ENCODE measurements around the gene RASIP1.

RASIP1 gene

GRCh38 chr19:48750771-48751504 is 10.5 kb upstream of the RASIP1 start:
- Histone ChIP-seq H3K9ac (ENCODE audit: low read length) (no peak overlapping the region), H3K4me1 (ENCODE audit: control insufficient read depth, insufficient read depth, low read length) (no peaks in the 10 kb centered on the region), H3K4me3 (ENCODE audit: low read length) (no peak overlapping the region), H3K27ac (ENCODE audit: low read depth, low read length) (no peak overlapping the region), H3K36me3 (ENCODE audit: control insufficient read depth, insufficient read depth, low read length) (no peaks in the 10 kb centered on the region), H3K27me3 (ENCODE audit: control insufficient read depth, insufficient read depth, low read length) (peaks cover 12% of the 10 kb centered on the region)

- H3K27me3 ChIP-seq (ENCODE audit: control insufficient read depth, insufficient read depth, low read length): peaks cover 12% of the 10 kb centered on the region
- no peak overlapping the region for H3K27ac ChIP-seq (ENCODE audit: low read depth, low read length)
- H3K36me3 ChIP-seq (ENCODE audit: control insufficient read depth, insufficient read depth, low read length): no peaks in the 10 kb centered on the region
- no peak overlapping the region for H3K9ac ChIP-seq (ENCODE audit: low read length)
- H3K4me3 ChIP-seq (ENCODE audit: low read length): no peak overlapping the region
- H3K4me1 ChIP-seq (ENCODE audit: control insufficient read depth, insufficient read depth, low read length): no peaks in the 10 kb centered on the region
Measured at GRCh38 chr19:48750351-48750750, 9.9 kb upstream of the RASIP1 start.

GRCh38 chr19:48749571-48750198 is 9.3 kb upstream of the RASIP1 start:
- H3K4me3 ChIP-seq (ENCODE audit: low read length): no peak overlapping the region
- no peaks in the 10 kb centered on the region for H3K4me1 ChIP-seq (ENCODE audit: control insufficient read depth, insufficient read depth, low read length)
- no peak overlapping the region for H3K27ac ChIP-seq (ENCODE audit: low read depth, low read length)
- no peaks in the 10 kb centered on the region for H3K36me3 ChIP-seq (ENCODE audit: control insufficient read depth, insufficient read depth, low read length)
- no peak overlapping the region for H3K9ac ChIP-seq (ENCODE audit: low read length)
- H3K27me3 ChIP-seq (ENCODE audit: control insufficient read depth, insufficient read depth, low read length): peaks cover 12% of the 10 kb centered on the region

GRCh38 chr19:48746738-48747575 is 6.5 kb upstream of the RASIP1 start, which contains the start of gene IZUMO1:
IZUMO1 (minus strand) TSS chr19:48746909; CDS start chr19:48745859, 1,050 bp downstream.
- H3K4me3 ChIP-seq (ENCODE audit: low read length): peak within 1 kb of the TSS; percentile 32
- H3K27ac ChIP-seq (ENCODE audit: low read depth, low read length): no peak within 1 kb of the TSS

GRCh38 chr19:48746110-48746509 is 5.7 kb upstream of the RASIP1 start:
- H3K4me3 ChIP-seq (ENCODE audit: low read length): no peak overlapping the region
- no peak overlapping the region for H3K27ac ChIP-seq (ENCODE audit: low read depth, low read length)
- H3K27me3 ChIP-seq (ENCODE audit: control insufficient read depth, insufficient read depth, low read length): peaks cover 7% of the 10 kb centered on the region
- H3K36me3 ChIP-seq (ENCODE audit: control insufficient read depth, insufficient read depth, low read length): no peaks in the 10 kb centered on the region
- H3K9ac ChIP-seq (ENCODE audit: low read length): no peak overlapping the region
- no peaks in the 10 kb centered on the region for H3K4me1 ChIP-seq (ENCODE audit: control insufficient read depth, insufficient read depth, low read length)

More at GRCh38 chr19:48746738-48747575, 6.5 kb upstream of the RASIP1 start, which contains the start of gene IZUMO1:
- Histone ChIP-seq H3K4me1 (ENCODE audit: control insufficient read depth, insufficient read depth, low read length) (no peaks in the 10 kb centered on the region), H3K36me3 (ENCODE audit: control insufficient read depth, insufficient read depth, low read length) (no peaks in the 10 kb centered on the region), H3K9ac (ENCODE audit: low read length) (no peak within 1 kb of the TSS), H3K27me3 (ENCODE audit: control insufficient read depth, insufficient read depth, low read length) (peaks cover 8% of the 10 kb centered on the region)

- Histone ChIP-seq H3K27me3 (ENCODE audit: control insufficient read depth, insufficient read depth, low read length) (peaks cover 2% of the 10 kb centered on the region), H3K36me3 (ENCODE audit: control insufficient read depth, insufficient read depth, low read length) (no peaks in the 10 kb centered on the region)
Measured at GRCh38 chr19:48745208-48745995, 5.0 kb upstream of the RASIP1 start.

GRCh38 chr19:48742096-48742495 is 1.7 kb upstream of the RASIP1 start:
- Histone ChIP-seq H3K36me3 (ENCODE audit: control insufficient read depth, insufficient read depth, low read length) (no peaks in the 10 kb centered on the region), H3K9ac (ENCODE audit: low read length) (no peak overlapping the region), H3K27ac (ENCODE audit: low read depth, low read length) (no peak overlapping the region), H3K4me1 (ENCODE audit: control insufficient read depth, insufficient read depth, low read length) (no peaks in the 10 kb centered on the region), H3K4me3 (ENCODE audit: low read length) (no peak overlapping the region), H3K27me3 (ENCODE audit: control insufficient read depth, insufficient read depth, low read length) (peaks cover 2% of the 10 kb centered on the region)

More at GRCh38 chr19:48745208-48745995, 5.0 kb upstream of the RASIP1 start:
- Histone ChIP-seq H3K4me3 (ENCODE audit: low read length) (no peak overlapping the region), H3K27ac (ENCODE audit: low read depth, low read length) (no peak overlapping the region), H3K9ac (ENCODE audit: low read length) (no peak overlapping the region), H3K4me1 (ENCODE audit: control insufficient read depth, insufficient read depth, low read length) (no peaks in the 10 kb centered on the region)

GRCh38 chr19:48741129-48741999 is 954 bp upstream of the RASIP1 start:
- no peak overlapping the region for H3K9ac ChIP-seq (ENCODE audit: low read length)
- H3K4me3 ChIP-seq (ENCODE audit: low read length): no peak overlapping the region
- no peaks in the 10 kb centered on the region for H3K36me3 ChIP-seq (ENCODE audit: control insufficient read depth, insufficient read depth, low read length)
- no peaks in the 10 kb centered on the region for H3K4me1 ChIP-seq (ENCODE audit: control insufficient read depth, insufficient read depth, low read length)
- H3K27me3 ChIP-seq (ENCODE audit: control insufficient read depth, insufficient read depth, low read length): peaks cover 1% of the 10 kb centered on the region
- no peak overlapping the region for H3K27ac ChIP-seq (ENCODE audit: low read depth, low read length)

GRCh38 chr19:48739404-48740163 is 826 bp downstream of the RASIP1 start:
- Histone ChIP-seq H3K4me3 (ENCODE audit: low read length) (peak overlapping the region; percentile 60), H3K4me1 (ENCODE audit: control insufficient read depth, insufficient read depth, low read length) (no peaks in the 10 kb centered on the region), H3K27me3 (ENCODE audit: control insufficient read depth, insufficient read depth, low read length) (no peaks in the 10 kb centered on the region), H3K9ac (ENCODE audit: low read length) (no peak overlapping the region), H3K27ac (ENCODE audit: low read depth, low read length) (peak overlapping the region; percentile 8), H3K36me3 (ENCODE audit: control insufficient read depth, insufficient read depth, low read length) (no peaks in the 10 kb centered on the region)

GRCh38 chr19:48738557-48739403 is 1.6 kb downstream of the RASIP1 start:
- Histone ChIP-seq H3K4me3 (ENCODE audit: low read length) (peak overlapping the region; percentile 60), H3K9ac (ENCODE audit: low read length) (no peak overlapping the region), H3K27me3 (ENCODE audit: control insufficient read depth, insufficient read depth, low read length) (no peaks in the 10 kb centered on the region), H3K27ac (ENCODE audit: low read depth, low read length) (no peak overlapping the region), H3K36me3 (ENCODE audit: control insufficient read depth, insufficient read depth, low read length) (no peaks in the 10 kb centered on the region), H3K4me1 (ENCODE audit: control insufficient read depth, insufficient read depth, low read length) (no peaks in the 10 kb centered on the region)

Data from rectal smooth muscle tissue (tissue), 1 donor.